Measurements from ENCODE around the gene MS4A6A.
"Not testable (repeated sequence)": the region's sequence is repeated elsewhere in the genome, so short reads cannot be mapped to it uniquely, and the experiment has no call there.

The MS4A6A gene

DNA sequence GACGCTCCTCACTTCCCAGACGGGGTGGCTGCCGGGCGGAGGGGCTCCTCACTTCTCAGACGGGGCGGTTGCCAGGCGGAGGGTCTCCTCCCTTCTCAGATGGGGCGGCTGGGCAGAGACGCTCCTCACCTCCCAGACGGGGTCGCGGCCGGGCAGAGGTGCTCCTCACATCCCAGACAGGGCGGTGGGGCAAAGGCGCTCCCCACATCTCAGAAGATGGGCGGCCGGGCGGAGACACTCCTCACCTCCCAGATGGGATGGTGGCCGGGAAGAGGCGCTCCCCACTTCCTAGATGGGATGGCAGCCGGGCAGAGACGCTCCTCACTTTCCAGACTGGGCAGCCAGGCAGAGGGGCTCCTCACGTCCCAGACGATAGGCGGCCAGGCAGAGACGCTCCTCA, 18.5 kb upstream of the MS4A6A start:
- H3K27me3 ChIP-seq (ENCODE audit: control insufficient read depth, insufficient read depth, low read length); H3K4me3 ChIP-seq (ENCODE audit: low read length); H3K36me3 ChIP-seq (ENCODE audit: control insufficient read depth, insufficient read depth, low read length); H3K9me3 ChIP-seq (ENCODE audit: control insufficient read depth, low read length); H3K4me1 ChIP-seq (ENCODE audit: control insufficient read depth, insufficient read depth, low read length); H3K9ac ChIP-seq (ENCODE audit: low read length): not testable (repeated sequence)

GRCh38 chr11:60197442-60197841, 14.6 kb upstream of the MS4A6A start:
- Histone ChIP-seq H3K9me3 (ENCODE audit: control insufficient read depth, low read length) (no peaks in the 10 kb centered on the region), H3K27me3 (ENCODE audit: control insufficient read depth, insufficient read depth, low read length) (no peaks in the 10 kb centered on the region), H3K4me3 (ENCODE audit: low read length) (no peak overlapping the region), H3K36me3 (ENCODE audit: control insufficient read depth, insufficient read depth, low read length) (no peaks in the 10 kb centered on the region), H3K9ac (ENCODE audit: low read length) (no peak overlapping the region), H3K4me1 (ENCODE audit: control insufficient read depth, insufficient read depth, low read length) (no peaks in the 10 kb centered on the region)

DNA sequence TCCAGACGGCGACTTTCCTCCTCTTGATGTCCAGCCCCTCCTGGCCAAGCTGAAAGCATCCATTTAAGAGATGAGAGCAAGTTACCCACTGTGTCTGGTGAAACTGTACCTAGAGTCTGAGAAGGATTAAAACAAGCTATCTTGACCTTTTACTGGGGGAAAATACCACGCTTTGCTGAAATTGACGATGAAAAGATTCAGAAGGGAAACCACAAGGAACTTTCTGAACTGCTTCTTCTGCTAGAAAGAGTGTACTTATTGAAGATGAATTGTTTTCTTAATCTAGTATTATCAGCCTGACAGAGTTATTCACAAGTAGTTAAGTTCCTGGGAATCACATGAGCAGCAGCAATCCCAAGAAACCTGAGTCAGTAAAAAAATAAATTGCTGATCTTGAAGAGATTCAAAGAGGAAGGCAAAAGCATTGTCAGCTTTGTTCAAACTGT, 13.1 kb upstream of the MS4A6A start:
- no peaks in the 10 kb centered on the region for H3K9me3 ChIP-seq (ENCODE audit: control insufficient read depth, low read length)
- no peaks in the 10 kb centered on the region for H3K27me3 ChIP-seq (ENCODE audit: control insufficient read depth, insufficient read depth, low read length)
- H3K9ac ChIP-seq (ENCODE audit: low read length) = no peak overlapping the region
- no peak overlapping the region for H3K4me3 ChIP-seq (ENCODE audit: low read length)
- no peaks in the 10 kb centered on the region for H3K4me1 ChIP-seq (ENCODE audit: control insufficient read depth, insufficient read depth, low read length)
- H3K36me3 ChIP-seq (ENCODE audit: control insufficient read depth, insufficient read depth, low read length) = no peaks in the 10 kb centered on the region

DNA sequence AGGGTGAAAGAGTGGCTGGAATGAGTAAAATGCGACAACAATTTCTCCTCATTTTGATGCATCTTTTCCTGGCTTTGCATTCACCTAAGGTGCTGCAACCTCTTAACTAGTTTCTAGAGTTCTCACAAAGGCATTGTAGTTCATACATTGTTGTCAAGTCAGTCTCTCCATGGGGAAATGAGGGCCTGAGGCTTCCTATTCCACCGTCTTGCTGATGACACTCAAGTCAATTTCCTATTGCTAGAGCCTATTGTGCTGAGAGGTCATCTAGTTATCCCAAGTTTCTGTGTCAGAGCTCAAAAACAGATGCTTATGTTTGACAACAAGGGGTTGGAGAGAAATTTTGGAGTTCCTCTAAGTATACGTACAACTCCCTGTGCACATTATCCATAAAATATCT, 11.6 kb upstream of the MS4A6A start:
- H3K36me3 ChIP-seq (ENCODE audit: control insufficient read depth, insufficient read depth, low read length) = no peaks in the 10 kb centered on the region
- no peak overlapping the region for H3K4me3 ChIP-seq (ENCODE audit: low read length)
- H3K9ac ChIP-seq (ENCODE audit: low read length) = no peak overlapping the region
- H3K27me3 ChIP-seq (ENCODE audit: control insufficient read depth, insufficient read depth, low read length) = no peaks in the 10 kb centered on the region
- no peaks in the 10 kb centered on the region for H3K9me3 ChIP-seq (ENCODE audit: control insufficient read depth, low read length)
- H3K4me1 ChIP-seq (ENCODE audit: control insufficient read depth, insufficient read depth, low read length) = no peaks in the 10 kb centered on the region

DNA sequence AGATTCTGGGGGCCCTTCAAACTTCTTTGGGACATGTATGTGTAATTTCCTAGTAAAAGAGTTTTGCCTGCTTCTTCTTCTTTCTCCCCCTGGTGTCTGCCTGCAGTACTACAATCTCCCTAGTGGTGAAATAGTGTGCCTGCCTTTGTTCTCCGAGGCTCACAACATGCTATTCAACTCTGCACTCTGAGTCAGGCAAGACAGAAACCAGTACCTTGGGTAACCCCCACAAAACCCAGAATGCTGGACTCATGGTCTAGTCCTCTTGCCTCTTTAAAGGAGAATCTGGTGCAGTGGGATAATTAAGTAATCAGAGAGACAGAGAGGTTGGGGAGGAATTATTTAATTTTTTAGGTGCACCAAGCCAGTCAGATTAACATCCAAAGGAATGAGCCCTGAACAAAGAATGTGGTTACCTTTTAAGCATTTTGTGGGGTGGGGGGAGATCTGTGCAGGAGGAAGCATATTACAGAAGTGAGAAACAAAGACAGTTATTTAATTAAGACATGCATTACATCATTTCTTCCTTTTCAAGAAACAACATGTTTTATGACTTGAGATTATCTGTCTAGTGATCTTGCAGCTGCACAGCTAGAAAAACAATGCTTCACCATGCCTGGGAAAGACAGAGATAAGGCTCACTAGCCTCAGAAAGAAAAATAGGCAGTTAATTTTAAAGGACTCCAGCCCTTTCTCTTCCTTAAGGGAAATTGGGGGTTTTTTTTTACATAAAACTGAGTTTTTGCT, 11.0 kb upstream of the MS4A6A start:
- no peak overlapping the region for H3K4me3 ChIP-seq (ENCODE audit: low read length)

DNA sequence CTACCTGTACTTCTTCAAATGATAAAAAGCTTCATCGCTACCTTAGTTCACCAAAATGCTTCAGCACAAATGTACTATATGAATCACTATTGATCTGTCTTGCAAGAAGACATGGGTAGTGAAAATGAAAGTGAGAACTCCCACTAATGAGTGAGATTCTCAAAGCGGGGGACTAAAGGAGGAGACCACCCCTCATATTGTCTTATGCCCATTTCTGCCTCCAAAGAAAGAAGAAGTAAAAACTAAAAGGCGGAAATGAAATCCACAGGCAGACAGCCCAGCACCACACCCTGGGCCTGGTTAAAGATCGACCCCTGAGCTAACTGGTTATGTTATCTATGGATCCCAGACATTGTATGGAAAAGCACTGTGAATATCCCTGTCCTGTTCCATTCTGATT, 9.7 kb upstream of the MS4A6A start:
- H3K4me1 ChIP-seq (ENCODE audit: control insufficient read depth, insufficient read depth, low read length); H3K9me3 ChIP-seq (ENCODE audit: control insufficient read depth, low read length); H3K4me3 ChIP-seq (ENCODE audit: low read length); H3K27me3 ChIP-seq (ENCODE audit: control insufficient read depth, insufficient read depth, low read length); H3K9ac ChIP-seq (ENCODE audit: low read length); H3K36me3 ChIP-seq (ENCODE audit: control insufficient read depth, insufficient read depth, low read length): not testable (repeated sequence)

More for the DNA sequence above, 11.0 kb upstream of the MS4A6A start:
- no peaks in the 10 kb centered on the region for H3K4me1 ChIP-seq (ENCODE audit: control insufficient read depth, insufficient read depth, low read length)
- no peaks in the 10 kb centered on the region for H3K9me3 ChIP-seq (ENCODE audit: control insufficient read depth, low read length)
- no peak overlapping the region for H3K9ac ChIP-seq (ENCODE audit: low read length)
- H3K27me3 ChIP-seq (ENCODE audit: control insufficient read depth, insufficient read depth, low read length) = no peaks in the 10 kb centered on the region
- H3K36me3 ChIP-seq (ENCODE audit: control insufficient read depth, insufficient read depth, low read length) = no peaks in the 10 kb centered on the region

DNA sequence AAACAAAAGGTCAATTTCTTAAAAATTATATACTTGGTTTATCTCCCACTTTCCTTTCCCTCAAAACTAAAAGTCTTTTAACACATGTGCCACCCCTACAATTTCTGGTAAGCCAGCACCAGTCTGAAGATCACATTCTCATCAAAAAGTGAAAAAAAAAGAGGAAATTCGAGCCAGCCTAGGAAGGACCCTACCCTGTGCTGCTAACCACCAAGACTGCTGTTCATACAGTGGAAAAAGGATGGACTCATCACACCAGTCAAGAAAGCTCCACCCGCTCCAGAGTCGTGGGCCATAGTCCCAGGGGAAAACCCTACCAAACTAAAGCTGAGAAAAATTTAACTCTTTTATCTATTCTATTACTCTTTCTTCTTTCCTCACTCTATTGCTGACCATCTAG, 5.6 kb upstream of the MS4A6A start:
- H3K4me1 ChIP-seq (ENCODE audit: control insufficient read depth, insufficient read depth, low read length) = not testable (repeated sequence)

DNA sequence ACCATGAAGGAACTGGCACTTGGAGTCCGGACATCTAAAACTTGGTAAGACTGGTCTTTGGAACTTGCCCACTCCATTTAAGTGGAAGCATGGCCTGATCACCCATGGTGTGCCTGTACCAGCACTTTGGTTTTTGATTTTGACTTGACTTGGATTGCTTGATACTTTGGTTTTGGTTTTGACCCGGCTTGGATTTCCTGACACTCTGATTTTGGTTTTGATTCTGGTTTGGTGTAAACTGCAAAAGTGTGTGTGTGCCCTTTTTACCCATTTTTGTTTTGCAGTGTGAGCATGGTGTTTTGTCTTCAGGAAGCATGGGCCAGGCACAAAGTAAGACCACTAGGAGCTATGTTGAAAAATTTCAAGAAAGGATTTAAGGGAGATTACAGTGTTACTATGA, 3.2 kb upstream of the MS4A6A start:
- not testable (repeated sequence) for H3K27me3 ChIP-seq (ENCODE audit: control insufficient read depth, insufficient read depth, low read length); H3K9ac ChIP-seq (ENCODE audit: low read length); H3K4me3 ChIP-seq (ENCODE audit: low read length); H3K4me1 ChIP-seq (ENCODE audit: control insufficient read depth, insufficient read depth, low read length); H3K36me3 ChIP-seq (ENCODE audit: control insufficient read depth, insufficient read depth, low read length); H3K9me3 ChIP-seq (ENCODE audit: control insufficient read depth, low read length)

More for the DNA sequence above, 5.6 kb upstream of the MS4A6A start:
- H3K36me3 ChIP-seq (ENCODE audit: control insufficient read depth, insufficient read depth, low read length); H3K4me3 ChIP-seq (ENCODE audit: low read length); H3K9ac ChIP-seq (ENCODE audit: low read length); H3K9me3 ChIP-seq (ENCODE audit: control insufficient read depth, low read length); H3K27me3 ChIP-seq (ENCODE audit: control insufficient read depth, insufficient read depth, low read length): not testable (repeated sequence)

DNA sequence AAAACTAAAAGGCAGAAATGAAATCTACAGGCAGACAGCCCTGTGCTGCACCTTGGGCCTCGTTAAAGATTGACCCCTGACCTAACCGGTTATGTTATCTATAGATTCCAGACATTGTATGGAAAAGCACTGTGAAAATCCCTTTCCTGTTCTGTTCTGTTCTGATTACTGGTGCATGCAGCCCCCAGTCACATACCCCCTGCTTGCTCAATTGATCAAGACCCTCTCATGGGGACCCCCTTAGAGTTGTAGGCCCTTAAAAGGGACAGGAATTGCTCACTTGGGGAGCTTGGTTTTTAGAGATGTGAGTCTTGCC, 2.6 kb upstream of the MS4A6A start:
- not testable (repeated sequence) for H3K36me3 ChIP-seq (ENCODE audit: control insufficient read depth, insufficient read depth, low read length); H3K4me3 ChIP-seq (ENCODE audit: low read length); H3K9ac ChIP-seq (ENCODE audit: low read length); H3K4me1 ChIP-seq (ENCODE audit: control insufficient read depth, insufficient read depth, low read length); H3K9me3 ChIP-seq (ENCODE audit: control insufficient read depth, low read length); H3K27me3 ChIP-seq (ENCODE audit: control insufficient read depth, insufficient read depth, low read length)

DNA sequence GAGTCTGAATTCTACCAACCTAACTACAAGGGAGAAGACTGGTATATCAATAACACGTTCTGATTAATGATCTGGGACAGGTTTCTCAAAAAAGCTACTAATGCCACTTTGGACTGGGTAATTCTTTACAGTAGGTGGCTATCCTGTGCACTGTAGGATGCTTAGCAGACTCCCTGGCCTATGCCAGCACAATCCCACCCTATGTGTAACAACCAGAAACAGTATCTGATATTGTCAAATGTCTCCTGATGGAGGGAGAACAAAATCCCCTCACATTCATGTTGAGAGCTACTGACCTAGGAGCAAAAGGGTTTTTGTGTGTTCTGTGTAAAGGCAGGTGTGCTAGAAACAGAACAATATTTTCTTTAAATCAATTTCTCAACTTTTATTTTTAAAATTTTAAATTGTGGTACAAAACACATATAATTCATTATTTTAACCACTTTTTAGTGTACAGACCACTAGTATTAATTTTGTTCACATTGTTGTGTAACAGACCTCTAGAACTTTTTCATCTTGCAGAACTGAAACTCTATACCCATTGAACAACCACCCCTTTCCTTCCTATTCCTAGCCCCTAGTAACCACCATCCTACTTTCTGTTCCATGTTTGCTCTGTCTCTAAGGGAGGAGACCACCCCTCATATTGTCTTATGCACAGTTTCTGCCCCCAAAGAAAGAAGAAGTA, 2.1 kb upstream of the MS4A6A start:
- Histone ChIP-seq H3K4me3 (ENCODE audit: low read length) (no peak overlapping the region), H3K27me3 (ENCODE audit: control insufficient read depth, insufficient read depth, low read length) (no peaks in the 10 kb centered on the region), H3K9ac (ENCODE audit: low read length) (no peak overlapping the region), H3K9me3 (ENCODE audit: control insufficient read depth, low read length) (no peaks in the 10 kb centered on the region), H3K4me1 (ENCODE audit: control insufficient read depth, insufficient read depth, low read length) (no peaks in the 10 kb centered on the region), H3K36me3 (ENCODE audit: control insufficient read depth, insufficient read depth, low read length) (no peaks in the 10 kb centered on the region)

GRCh38 chr11:60183591-60184205, 815 bp upstream of the MS4A6A start:
- no peak overlapping the region for H3K4me3 ChIP-seq (ENCODE audit: low read length)
- no peaks in the 10 kb centered on the region for H3K4me1 ChIP-seq (ENCODE audit: control insufficient read depth, insufficient read depth, low read length)
- no peak overlapping the region for H3K9ac ChIP-seq (ENCODE audit: low read length)
- H3K9me3 ChIP-seq (ENCODE audit: control insufficient read depth, low read length) = no peaks in the 10 kb centered on the region
- H3K36me3 ChIP-seq (ENCODE audit: control insufficient read depth, insufficient read depth, low read length) = no peaks in the 10 kb centered on the region
- no peaks in the 10 kb centered on the region for H3K27me3 ChIP-seq (ENCODE audit: control insufficient read depth, insufficient read depth, low read length)

DNA sequence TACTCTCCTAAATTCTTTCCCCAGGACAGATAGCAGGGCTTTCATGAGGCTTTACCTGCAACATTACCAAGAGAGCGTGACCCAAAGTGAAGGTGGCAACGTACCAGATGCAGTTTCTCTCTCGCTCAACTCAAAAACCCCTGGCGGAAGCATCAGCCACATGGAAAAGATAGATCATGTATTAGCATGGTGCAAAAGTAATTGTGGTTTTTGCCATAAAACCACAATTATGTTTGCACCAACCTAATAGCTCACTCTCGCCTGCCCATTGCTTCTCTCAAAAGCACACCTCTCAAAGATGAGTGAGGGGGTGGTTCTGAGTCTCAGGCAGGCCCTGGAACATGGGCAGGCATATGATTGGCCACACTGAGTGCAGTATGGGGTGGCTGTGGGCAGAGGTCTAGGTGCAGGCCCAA, 7.0 kb downstream of the MS4A6A start:
- Histone ChIP-seq H3K9me3 (ENCODE audit: control insufficient read depth, low read length) (no peaks in the 10 kb centered on the region), H3K4me1 (ENCODE audit: control insufficient read depth, insufficient read depth, low read length) (no peaks in the 10 kb centered on the region), H3K4me3 (ENCODE audit: low read length) (no peak overlapping the region), H3K36me3 (ENCODE audit: control insufficient read depth, insufficient read depth, low read length) (no peaks in the 10 kb centered on the region), H3K27me3 (ENCODE audit: control insufficient read depth, insufficient read depth, low read length) (no peaks in the 10 kb centered on the region), H3K9ac (ENCODE audit: low read length) (no peak overlapping the region)

Measured in mucosa of stomach (tissue), 1 donor.